DOHH2 (cell line): ENCODE measurements around the gene ANO10.

Experiments used
- H3F3A ChIP-seq: fragments of 200-600 bp; sonication (generic), shearing (Covaris generic); 2 replicates; pipeline ENCODE4 v1.6.0; 2016; ENCODE audit warnings: antibody characterized with exemption, mild to moderate bottlenecking; ENCODE audit not compliant: control insufficient read depth, insufficient read depth
- H3K27ac ChIP-seq: fragments of 200-600 bp; sonication (generic); 2 replicates; pipeline ENCODE4 v1.5.1; 2014; ENCODE audit warnings: low read depth, mild to moderate bottlenecking, low read length, moderate library complexity
- H3K27me3 ChIP-seq: fragments of 200-600 bp; sonication (generic); 2 replicates; pipeline ENCODE4 v1.6.1; 2014; ENCODE audit warnings: mild to moderate bottlenecking, low read length, mixed read lengths; ENCODE audit not compliant: control insufficient read depth
- H3K36me3 ChIP-seq: fragments of 200-600 bp; sonication (generic); 2 replicates; pipeline ENCODE4 v1.6.1; 2014; ENCODE audit warnings: mild to moderate bottlenecking, low read length, moderate library complexity, mixed read lengths; ENCODE audit not compliant: control insufficient read depth
- H3K4me1 ChIP-seq: fragments of 200-600 bp; sonication (generic); 2 replicates; pipeline ENCODE4 v1.6.1; 2014; ENCODE audit warnings: mild to moderate bottlenecking, low read length, mixed read lengths; ENCODE audit not compliant: control insufficient read depth
- H3K4me2 ChIP-seq: fragments of 200-600 bp; sonication (generic); 2 replicates; pipeline ENCODE4 v1.6.0; 2014; ENCODE audit warnings: mild to moderate bottlenecking, low read length, moderate library complexity
- H3K4me3 ChIP-seq: fragments of 200-600 bp; sonication (generic); 2 replicates; pipeline ENCODE4 v1.5.1; 2014; ENCODE audit warnings: mild to moderate bottlenecking, low read length, mixed read lengths
- H3K79me2 ChIP-seq: fragments of 200-600 bp; sonication (generic); 2 replicates; pipeline ENCODE4 v1.6.1; 2014; ENCODE audit warnings: mild to moderate bottlenecking, low read length, mixed read lengths; ENCODE audit not compliant: control insufficient read depth
- H3K9me2 ChIP-seq: fragments of 200-600 bp; sonication (generic); replicated peaks from 2 replicates; pipeline ENCODE4 v1.6.1; 2014; ENCODE audit warnings: mild to moderate bottlenecking, low read length, mixed read lengths; ENCODE audit not compliant: control insufficient read depth
- H3K9me3 ChIP-seq: fragments of 200-600 bp; sonication (generic); 2 replicates; pipeline ENCODE4 v1.6.1; 2014; ENCODE audit warnings: antibody characterized with exemption, low read length, mixed read lengths; ENCODE audit not compliant: control insufficient read depth, insufficient read depth
- H4K20me1 ChIP-seq: fragments of 200-600 bp; sonication (generic); 2 replicates; pipeline ENCODE4 v1.6.0; 2014; ENCODE audit warnings: low read depth, mild to moderate bottlenecking, antibody characterized with exemption, low read length, moderate library complexity; ENCODE audit not compliant: control insufficient read depth, insufficient read depth
- EZH2phosphoT487 ChIP-seq: fragments of 200-600 bp; sonication (generic); IDR thresholded peaks from 2 replicates; pipeline ENCODE4 v1.6.1; 2017; ENCODE audit warnings: borderline replicate concordance, mild to moderate bottlenecking, antibody characterized with exemption, low read length, moderate library complexity, mixed read lengths
- TF ChIP-seq, protein P1 (sequence below): fragments of 200-600 bp; sonication (generic); IDR thresholded peaks from one replicate; pipeline ENCODE4 v1.5.1; 2014; ENCODE audit warnings: antibody characterized with exemption, mild to moderate bottlenecking, low read depth, low read length; ENCODE audit not compliant: poor library complexity, severe bottlenecking

The ANO10 gene

GRCh38 chr3:43370293-43370980, 251.4 kb downstream of the ANO10 start:
- Histone ChIP-seq H3K27ac (no peak overlapping the region), H3K4me2 (no peak overlapping the region), H3K27me3 (no peaks in the 10 kb centered on the region), H3K9me2 (no peaks in the 10 kb centered on the region), H3K9me3 (no peaks in the 10 kb centered on the region), H3K4me3 (no peak overlapping the region), H3K79me2 (no peaks in the 10 kb centered on the region), H4K20me1 (no peaks in the 10 kb centered on the region), H3K4me1 (no peaks in the 10 kb centered on the region), H3K36me3 (no peaks in the 10 kb centered on the region), H3F3A (no peaks in the 10 kb centered on the region)
- TF ChIP-seq, protein P1, sequence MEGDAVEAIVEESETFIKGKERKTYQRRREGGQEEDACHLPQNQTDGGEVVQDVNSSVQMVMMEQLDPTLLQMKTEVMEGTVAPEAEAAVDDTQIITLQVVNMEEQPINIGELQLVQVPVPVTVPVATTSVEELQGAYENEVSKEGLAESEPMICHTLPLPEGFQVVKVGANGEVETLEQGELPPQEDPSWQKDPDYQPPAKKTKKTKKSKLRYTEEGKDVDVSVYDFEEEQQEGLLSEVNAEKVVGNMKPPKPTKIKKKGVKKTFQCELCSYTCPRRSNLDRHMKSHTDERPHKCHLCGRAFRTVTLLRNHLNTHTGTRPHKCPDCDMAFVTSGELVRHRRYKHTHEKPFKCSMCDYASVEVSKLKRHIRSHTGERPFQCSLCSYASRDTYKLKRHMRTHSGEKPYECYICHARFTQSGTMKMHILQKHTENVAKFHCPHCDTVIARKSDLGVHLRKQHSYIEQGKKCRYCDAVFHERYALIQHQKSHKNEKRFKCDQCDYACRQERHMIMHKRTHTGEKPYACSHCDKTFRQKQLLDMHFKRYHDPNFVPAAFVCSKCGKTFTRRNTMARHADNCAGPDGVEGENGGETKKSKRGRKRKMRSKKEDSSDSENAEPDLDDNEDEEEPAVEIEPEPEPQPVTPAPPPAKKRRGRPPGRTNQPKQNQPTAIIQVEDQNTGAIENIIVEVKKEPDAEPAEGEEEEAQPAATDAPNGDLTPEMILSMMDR = no peak
- no peak for TF ChIP-seq EZH2phosphoT487

DNA sequence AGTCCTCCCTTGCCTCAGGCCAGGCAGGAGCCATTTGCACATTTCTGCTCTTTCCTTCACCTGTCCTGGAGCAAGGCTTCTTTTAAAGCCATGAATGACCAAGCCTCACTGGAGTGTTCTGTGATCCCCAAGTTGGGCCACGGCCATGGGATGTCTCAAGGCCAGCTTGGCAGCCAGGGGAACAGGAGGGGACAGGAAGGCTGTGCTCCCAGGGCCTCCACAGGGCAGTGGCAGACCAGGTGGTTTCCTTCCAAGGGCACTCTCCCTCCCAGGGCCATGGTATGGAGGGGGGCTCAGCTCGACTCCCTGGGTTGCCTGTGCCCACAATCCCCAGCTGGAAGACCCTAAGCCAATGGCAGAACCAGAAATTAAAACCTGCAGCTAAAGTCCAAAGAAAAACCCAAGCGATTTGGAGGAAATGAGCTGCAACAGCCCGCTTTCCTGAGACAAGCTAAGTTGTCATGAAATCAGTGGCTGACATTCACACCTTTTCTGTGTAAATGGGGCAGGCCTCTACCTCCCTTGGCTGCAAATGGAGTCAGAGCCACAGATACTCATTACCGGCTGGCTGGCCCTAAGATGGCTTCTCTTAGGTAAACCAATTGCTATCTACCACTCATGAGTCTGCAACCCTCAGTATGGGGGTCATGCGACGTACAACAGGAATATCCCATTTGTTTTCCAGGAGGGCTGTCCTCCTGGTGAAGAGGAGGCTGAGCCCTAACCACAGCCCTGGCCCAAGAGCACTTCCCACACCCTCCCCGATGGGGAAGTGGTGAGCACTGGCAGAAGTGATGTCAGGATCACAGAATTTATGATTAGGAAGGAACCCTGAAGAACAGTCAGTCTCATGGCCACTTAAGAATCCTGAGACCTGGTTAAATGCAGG, 252.2 kb downstream of the ANO10 start:
- no peaks in the 10 kb centered on the region for H3F3A ChIP-seq
- TF ChIP-seq EZH2phosphoT487 = no peak
- TF ChIP-seq, protein P1 = no peak
- H3K27ac ChIP-seq = no peak overlapping the region
- H3K4me1 ChIP-seq = no peaks in the 10 kb centered on the region
- no peaks in the 10 kb centered on the region for H4K20me1 ChIP-seq
- no peak overlapping the region for H3K4me3 ChIP-seq
- H3K79me2 ChIP-seq = no peaks in the 10 kb centered on the region
- H3K27me3 ChIP-seq = no peaks in the 10 kb centered on the region
- H3K9me2 ChIP-seq = no peaks in the 10 kb centered on the region
- H3K4me2 ChIP-seq = no peak overlapping the region
- no peaks in the 10 kb centered on the region for H3K9me3 ChIP-seq
- no peaks in the 10 kb centered on the region for H3K36me3 ChIP-seq

- Histone ChIP-seq H3K4me1 (no peaks in the 10 kb centered on the region), H3F3A (no peaks in the 10 kb centered on the region), H4K20me1 (no peaks in the 10 kb centered on the region), H3K27me3 (no peaks in the 10 kb centered on the region), H3K4me2 (no peak overlapping the region), H3K9me2 (no peaks in the 10 kb centered on the region), H3K4me3 (no peak overlapping the region), H3K9me3 (no peaks in the 10 kb centered on the region), H3K36me3 (no peaks in the 10 kb centered on the region), H3K27ac (no peak overlapping the region), H3K79me2 (no peaks in the 10 kb centered on the region)
- TF ChIP-seq, protein P1 = no peak
- TF ChIP-seq EZH2phosphoT487 = no peak
Observed at GRCh38 chr3:43366885-43367284, 254.9 kb downstream of the ANO10 start.
